ENCODE results near the gene BTN1A1.
"Not testable (repeated sequence)": the region's sequence is repeated elsewhere in the genome, so short reads cannot be mapped to it uniquely, and the experiment has no call there.

BTN1A1 gene

GRCh38 chr6:26500102-26500501 lies at the start of gene BTN1A1:
TSS of gene BTN1A1 (plus strand) at chr6:26500303. CDS start at chr6:26501287, 984 bp downstream.
- DNase-seq (ENCODE audit: low spot score): no peak

GRCh38 chr6:26452631-26453235 lies 47.4 kb upstream of the BTN1A1 start:
- no peak for DNase-seq (ENCODE audit: low spot score)

GRCh38 chr6:26454631-26455030 lies 45.5 kb upstream of the BTN1A1 start:
- DNase-seq (ENCODE audit: low spot score): no peak

- DNase-seq (ENCODE audit: low spot score): no peak
These were observed 44.6 kb upstream of the BTN1A1 start for GRCh38 chr6:26455357-26455970.

GRCh38 chr6:26457264-26457805 lies 42.8 kb upstream of the BTN1A1 start:
- DNase-seq (ENCODE audit: low spot score): no peak

- DNase-seq (ENCODE audit: low spot score): peak; percentile 94
These were observed 42.1 kb upstream of the BTN1A1 start, which contains the start of gene BTN2A1 for GRCh38 chr6:26457806-26458688. TSS of gene BTN2A1 (plus strand) at chr6:26457955. CDS start at chr6:26458637, 682 bp downstream.

GRCh38 chr6:26459023-26459810 lies 40.9 kb upstream of the BTN1A1 start:
- DNase-seq (ENCODE audit: low spot score): no peak

GRCh38 chr6:26461353-26461752 lies 38.8 kb upstream of the BTN1A1 start:
- DNase-seq (ENCODE audit: low spot score): not testable (repeated sequence)

- no peak for DNase-seq (ENCODE audit: low spot score)
These were observed 36.1 kb upstream of the BTN1A1 start for GRCh38 chr6:26464014-26464413.

- DNase-seq (ENCODE audit: low spot score): no peak
These were observed 35.5 kb upstream of the BTN1A1 start for GRCh38 chr6:26464416-26465131.

GRCh38 chr6:26465776-26466175 lies 34.3 kb upstream of the BTN1A1 start:
- no peak for DNase-seq (ENCODE audit: low spot score)

GRCh38 chr6:26468829-26469228 lies 31.3 kb upstream of the BTN1A1 start:
- DNase-seq (ENCODE audit: low spot score): no peak

GRCh38 chr6:26470643-26471042 lies 29.5 kb upstream of the BTN1A1 start:
- DNase-seq (ENCODE audit: low spot score): no peak

- no peak for DNase-seq (ENCODE audit: low spot score)
These were observed 28.1 kb upstream of the BTN1A1 start for GRCh38 chr6:26471970-26472369.

- no peak for DNase-seq (ENCODE audit: low spot score)
These were observed 27.4 kb upstream of the BTN1A1 start for GRCh38 chr6:26472549-26473290.

- DNase-seq (ENCODE audit: low spot score): no peak
These were observed 26.7 kb upstream of the BTN1A1 start for GRCh38 chr6:26473429-26473757.

GRCh38 chr6:26473758-26474438 lies 26.2 kb upstream of the BTN1A1 start:
- peak; percentile 84 for DNase-seq (ENCODE audit: low spot score)

GRCh38 chr6:26474439-26474881 lies 25.6 kb upstream of the BTN1A1 start:
- DNase-seq (ENCODE audit: low spot score): no peak

- DNase-seq (ENCODE audit: low spot score): no peak
These were observed 24.0 kb upstream of the BTN1A1 start for GRCh38 chr6:26475823-26476729.

All from putamen (tissue), 1 donor.